ENCODE data around the gene ZNF280C.

The ZNF280C gene

DNA sequence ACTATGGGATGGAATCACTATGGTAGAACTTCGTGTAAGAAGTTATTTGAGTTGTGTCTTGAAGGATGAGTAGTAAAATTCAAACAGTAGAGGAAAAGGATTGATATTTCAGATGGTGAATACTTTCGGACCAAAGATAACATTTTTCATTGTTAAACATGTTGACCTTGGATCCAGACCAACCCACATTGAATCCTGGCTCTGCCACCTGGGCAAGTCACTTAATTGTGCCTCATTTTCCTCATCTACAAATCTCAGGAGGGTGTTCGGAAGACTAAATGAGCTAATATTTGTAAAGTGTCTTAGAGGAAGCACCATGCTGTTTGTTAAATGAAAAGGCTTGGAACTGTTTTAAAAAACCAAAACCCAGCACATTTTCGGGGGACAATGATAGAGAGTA is 101.7 kb downstream of the ZNF280C start:
- TF ChIP-seq, protein P1, sequence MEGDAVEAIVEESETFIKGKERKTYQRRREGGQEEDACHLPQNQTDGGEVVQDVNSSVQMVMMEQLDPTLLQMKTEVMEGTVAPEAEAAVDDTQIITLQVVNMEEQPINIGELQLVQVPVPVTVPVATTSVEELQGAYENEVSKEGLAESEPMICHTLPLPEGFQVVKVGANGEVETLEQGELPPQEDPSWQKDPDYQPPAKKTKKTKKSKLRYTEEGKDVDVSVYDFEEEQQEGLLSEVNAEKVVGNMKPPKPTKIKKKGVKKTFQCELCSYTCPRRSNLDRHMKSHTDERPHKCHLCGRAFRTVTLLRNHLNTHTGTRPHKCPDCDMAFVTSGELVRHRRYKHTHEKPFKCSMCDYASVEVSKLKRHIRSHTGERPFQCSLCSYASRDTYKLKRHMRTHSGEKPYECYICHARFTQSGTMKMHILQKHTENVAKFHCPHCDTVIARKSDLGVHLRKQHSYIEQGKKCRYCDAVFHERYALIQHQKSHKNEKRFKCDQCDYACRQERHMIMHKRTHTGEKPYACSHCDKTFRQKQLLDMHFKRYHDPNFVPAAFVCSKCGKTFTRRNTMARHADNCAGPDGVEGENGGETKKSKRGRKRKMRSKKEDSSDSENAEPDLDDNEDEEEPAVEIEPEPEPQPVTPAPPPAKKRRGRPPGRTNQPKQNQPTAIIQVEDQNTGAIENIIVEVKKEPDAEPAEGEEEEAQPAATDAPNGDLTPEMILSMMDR (conservative IDR thresholded peaks at IDR 0.05) = no peak

DNA sequence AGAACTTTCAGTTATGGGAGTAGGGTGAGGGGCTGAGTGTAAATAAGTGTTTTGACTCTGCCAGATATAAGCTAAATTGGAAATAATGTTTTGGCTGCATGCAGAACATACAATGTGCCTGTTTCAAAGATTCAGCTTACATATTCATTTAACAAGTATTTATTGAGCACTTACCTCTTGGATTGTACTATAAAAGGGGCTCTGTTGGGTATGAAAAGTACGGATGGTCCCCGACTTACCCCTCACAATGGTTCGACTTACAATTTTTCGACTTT is 102.3 kb downstream of the ZNF280C start:
- TF ChIP-seq, protein P1 (conservative IDR thresholded peaks at IDR 0.05) = no peak
- H3K27ac ChIP-seq = peak overlapping the region; percentile 79

More for the DNA sequence above, 101.7 kb downstream of the ZNF280C start:
- peak overlapping the region; percentile 79 for H3K27ac ChIP-seq

DNA sequence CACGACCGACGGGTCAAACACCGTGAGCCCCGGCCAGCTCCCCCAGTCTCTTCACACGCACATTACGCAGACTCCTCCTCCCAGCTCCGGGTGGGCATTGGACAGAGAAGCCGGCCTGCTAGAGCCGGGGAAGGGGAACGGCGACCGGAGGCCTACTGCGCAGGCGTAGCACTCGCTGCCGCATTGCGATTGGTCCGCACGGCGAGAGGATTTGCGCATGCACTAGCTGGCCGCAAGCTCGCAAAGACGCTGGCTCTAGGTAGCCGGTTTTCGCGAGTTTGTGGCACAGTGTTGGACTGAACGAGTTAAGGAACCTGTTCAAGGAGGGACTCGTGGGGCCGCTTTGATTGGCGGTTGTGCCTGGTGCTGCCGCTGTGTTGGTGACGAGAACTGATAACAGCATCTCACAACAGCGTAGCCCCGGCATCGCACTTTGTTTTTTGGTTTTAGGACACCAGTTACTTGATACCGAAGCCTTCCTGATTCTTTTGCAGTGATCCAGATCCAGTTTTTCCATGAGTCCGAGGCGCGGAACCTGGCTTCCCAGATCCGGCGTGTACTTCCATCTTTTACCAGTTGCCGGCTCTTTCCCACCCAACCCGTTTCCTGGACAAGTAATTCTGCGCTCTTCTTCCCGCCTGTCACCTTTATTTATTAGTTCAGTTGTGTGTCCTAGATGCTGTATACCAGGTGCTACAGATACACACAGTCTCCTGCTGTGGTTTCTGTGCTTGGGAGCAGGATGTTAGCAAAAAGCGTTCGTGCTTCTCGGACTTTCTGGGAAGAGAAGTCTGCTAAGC is 102.8 kb downstream of the ZNF280C start, which contains the start of gene AIFM1:
TSS of gene AIFM1 (minus strand) at position 139 of the 800 bp plus-strand sequence. CDS start 185 bp downstream, outside the sequence.
- H3K27ac ChIP-seq = peak within 1 kb of the TSS; percentile 79
- TF ChIP-seq, protein P1 (conservative IDR thresholded peaks at IDR 0.05) = no peak

DNA sequence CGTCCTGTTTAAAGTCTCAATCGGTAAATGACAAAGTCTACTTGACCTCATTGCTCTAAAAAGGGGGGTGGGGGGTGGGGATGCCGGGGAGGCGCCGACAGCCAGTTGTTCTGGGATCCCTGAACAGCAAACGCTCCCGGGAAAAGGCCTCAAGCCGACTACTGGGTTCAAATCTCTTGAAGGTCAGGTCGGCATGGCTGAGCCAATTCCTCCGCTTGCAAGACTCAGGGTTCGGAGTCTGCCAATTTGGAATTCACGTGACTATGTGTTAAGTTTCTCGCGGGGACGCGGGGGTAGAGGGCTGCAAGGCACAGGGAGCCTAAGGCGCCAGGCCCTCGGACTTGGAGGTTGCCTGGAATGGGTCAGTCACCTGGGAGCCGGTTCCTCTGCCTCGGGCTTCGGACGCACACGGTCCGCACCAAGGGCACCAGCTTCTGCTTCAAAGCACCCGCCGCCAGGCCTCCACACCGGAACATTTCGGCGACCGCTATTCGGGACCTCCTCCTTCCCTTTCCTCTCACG is 103.5 kb downstream of the ZNF280C start:
- H3K27ac ChIP-seq = peak overlapping the region; percentile 79
- TF ChIP-seq, protein P1 (conservative IDR thresholded peaks at IDR 0.05) = no peak

DNA sequence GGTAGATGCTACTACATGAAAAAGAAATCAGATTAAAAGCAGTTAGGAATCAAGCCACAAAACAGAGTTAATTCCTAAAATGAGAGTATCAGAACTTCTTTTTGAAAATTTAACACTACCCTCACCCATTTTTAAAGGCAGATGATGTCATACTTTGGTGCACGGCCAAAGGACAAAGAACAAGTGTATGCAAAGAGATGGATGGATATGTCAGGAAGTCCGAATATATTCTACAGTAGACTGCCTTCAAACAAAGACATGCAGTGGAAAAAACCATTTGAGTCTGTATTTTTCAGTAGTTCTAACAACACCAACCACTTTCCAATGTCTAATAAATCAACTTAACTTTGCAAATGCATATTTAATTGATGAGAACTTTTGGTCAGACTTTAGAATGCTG is 105.3 kb downstream of the ZNF280C start:
- TF ChIP-seq, protein P1 (conservative IDR thresholded peaks at IDR 0.05) = no peak
- H3K27ac ChIP-seq = no peak overlapping the region

DNA sequence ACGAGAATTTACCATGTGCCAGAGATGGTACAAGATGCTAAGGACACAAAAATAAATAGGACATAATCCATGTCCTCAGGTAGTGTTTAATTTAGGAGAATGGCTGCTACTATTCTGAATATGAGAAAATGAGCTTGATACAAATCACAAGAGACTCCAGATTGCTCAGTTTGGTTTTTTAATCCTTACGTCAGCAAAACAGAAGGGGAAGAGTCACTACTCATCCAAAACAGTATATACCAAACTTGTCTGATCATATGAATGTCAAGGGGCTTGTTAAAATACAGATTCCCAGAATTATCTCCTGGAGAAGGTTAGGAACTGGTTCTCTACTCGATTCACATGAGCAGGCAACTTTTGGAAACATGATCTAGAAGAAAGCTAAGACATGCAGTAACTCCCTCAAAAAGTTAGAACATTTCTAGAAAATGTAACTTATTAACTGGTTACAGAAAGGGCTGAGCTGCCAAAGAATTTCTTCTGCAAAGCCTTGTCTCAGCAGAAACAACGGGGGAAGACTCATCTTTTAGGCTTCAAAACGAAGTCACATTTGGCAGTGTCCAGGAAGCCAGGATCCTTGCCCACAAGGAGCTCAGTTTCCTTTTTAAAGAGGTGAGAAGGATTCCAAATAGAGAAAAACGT is 106.5 kb downstream of the ZNF280C start:
- H3K27ac ChIP-seq = no peak overlapping the region
- TF ChIP-seq, protein P1 (conservative IDR thresholded peaks at IDR 0.05) = no peak

DNA sequence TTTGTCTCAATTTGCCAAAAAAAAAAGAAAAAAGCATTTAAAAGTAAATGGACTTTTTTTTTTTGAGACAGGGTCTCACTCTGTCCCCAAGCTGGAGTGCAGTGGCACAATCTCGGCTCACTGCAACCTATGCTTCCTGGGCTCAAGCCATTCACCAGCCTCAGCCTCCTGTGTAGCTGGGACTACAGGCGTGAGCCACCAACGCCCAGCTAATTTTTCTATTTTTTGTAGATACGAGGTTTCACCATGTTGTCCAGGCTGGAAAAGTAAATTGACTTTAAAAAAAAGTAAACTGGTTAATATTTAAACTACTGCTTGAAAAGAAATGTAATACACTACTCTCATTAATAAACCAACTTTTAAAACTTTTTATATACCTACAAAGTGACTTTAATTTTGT is 108.9 kb downstream of the ZNF280C start:
- TF ChIP-seq, protein P1 (conservative IDR thresholded peaks at IDR 0.05) = no peak
- H3K27ac ChIP-seq = peak overlapping the region; percentile 32
